NCI-H2081 (cell line): ENCODE measurements around the gene FZD4.
"Not testable (repeated sequence)": the region's sequence is repeated elsewhere in the genome, so short reads cannot be mapped to it uniquely, and the experiment has no call there.

Experiments
- DNase-seq, 2 experiments: peaks; one replicate each; lab custom pipeline; 2025; lab: John Stamatoyannopoulos, UW

The FZD4 gene

DNA sequence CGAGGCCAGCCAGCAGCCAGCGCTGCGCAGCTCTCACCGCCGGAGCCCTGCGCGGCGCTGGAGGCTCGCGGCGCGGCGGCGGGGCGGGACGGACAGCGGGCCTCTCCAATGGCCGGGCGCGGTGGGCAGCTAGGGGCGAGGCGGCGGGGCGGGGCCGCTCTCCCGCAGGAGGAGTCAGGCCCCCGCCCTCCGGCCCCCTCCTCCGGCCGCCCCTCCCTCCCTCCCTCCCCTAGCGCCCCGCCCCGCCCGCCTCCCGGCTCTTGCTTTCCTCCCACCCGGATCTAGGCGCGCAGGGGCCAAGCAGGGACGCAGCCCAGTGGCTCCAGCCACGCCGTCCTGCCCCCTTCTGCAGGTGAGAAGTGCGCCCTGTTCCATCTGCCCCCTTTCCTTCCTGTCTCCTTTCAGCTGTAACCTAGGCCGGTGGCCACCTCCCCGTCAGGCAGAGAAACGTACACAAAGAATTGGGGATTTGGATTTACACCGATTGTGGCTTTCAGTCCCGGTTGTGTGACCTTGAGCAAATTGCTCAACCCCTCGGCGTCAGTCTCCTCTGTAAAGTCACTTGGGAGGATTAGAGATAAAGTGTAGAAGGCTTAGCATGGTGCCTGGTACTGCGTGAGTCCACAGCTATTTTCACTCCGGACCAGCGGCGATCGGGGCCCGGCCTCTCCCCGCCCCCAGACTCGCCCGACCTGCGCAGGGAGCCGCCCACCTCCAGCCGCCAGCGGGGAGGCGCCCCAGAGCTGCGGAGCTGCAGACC lies at the start of gene FZD4:
TSS of gene FZD4 (minus strand) at position 35 of the 760 bp plus-strand sequence. CDS start 310 bp downstream, outside the sequence.
- peak; percentile 86 to 87 for DNase-seq

DNA sequence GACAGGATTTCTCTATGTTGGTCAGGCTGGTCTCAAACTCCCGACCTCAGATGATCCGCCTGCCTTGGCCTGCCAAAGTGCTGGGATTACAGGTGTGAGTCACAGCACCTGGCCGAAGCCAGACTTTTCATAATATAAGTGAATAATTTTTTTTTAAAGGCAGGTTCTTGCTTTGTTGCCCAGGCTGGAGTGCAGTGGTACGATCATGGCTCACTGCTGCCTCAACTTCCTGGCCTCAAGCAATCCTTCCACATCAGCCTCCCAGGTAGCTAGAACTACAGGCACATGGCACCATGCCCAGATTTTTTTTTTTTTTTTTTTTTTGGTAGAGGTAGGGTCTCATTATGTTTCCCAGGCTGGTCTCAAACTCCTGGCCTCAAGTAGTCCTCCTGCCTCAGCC lies 49.1 kb upstream of the FZD4 start:
- not testable (repeated sequence) for DNase-seq

DNA sequence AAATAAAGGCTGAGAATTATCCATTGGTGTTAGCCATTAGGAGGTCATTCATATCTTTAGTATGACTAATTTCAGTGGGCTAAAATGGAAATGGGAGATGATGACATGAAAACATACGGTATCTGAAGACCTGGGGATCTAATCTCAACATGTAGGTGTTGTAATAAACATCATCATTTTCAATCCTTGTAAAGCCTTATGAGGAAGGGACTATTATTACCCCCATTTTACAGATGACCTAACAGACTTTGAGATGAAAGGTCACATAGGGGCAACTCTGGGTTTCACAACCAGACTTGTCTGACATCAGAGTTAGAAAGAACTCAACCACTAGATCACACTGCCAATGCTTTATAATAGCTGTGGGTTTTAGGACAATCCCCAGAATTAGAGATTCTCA lies 47.7 kb upstream of the FZD4 start:
- DNase-seq, result no peak

DNA sequence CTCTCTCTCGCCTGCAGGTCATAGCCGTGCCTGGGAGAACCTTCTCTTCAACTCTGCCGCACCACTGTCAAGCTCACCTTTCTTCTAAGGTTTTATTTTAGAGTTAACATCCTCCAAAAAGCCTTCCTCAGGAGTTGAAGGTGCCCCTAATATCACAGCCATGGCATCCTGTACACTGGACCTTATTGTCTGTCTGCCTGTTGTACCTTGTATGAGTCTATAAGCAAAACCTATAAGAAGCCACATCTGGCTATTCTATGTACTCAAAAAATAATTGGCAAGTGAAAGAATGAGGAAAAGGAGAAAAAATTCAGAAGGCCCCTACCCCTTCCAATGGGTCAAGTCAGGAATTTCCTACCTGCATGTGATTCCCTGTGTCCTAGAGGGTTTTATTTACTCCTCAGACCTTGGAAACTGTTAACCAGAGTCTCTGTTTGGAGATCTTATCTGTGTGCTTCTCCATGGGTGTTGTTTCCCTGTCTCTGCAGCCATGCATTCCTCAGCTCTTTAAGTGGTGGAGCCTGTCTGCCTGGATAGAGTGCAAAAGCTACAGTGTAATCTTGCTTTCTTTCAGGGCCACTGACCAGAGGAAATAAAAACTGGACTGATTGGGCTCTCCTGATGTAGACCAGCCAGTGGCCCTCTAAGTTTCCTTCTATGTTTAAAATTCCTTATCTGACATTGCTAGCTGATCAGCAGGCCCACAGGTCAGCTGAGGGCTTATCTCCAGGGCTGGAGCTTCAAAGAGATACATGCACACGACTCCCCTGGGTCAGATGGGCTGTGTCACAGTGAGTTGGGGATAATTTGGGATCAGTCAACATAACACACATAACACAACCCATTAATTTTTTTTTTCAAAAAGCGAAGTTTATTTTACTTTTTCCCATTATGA lies 44.9 kb upstream of the FZD4 start:
- no peak for DNase-seq

DNA sequence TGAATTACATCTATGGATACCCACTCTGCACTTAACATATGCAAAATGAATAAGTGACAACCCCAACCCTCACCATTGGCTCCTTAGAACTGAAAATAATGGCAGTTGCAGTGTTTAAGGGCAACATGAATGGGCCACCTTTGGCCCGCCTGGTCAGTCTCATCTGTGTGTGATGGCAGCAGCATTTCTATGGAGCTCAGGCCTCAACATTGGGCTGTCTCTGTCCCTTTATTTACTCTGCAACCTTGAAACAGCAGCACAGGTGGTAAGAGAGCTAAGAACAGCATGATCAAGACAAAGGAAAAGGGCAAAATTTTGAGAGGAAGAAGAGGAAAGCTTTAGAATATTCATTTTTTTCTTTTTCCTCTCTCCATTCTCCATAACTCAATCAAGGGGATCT lies 44.2 kb upstream of the FZD4 start:
- DNase-seq, result no peak

DNA sequence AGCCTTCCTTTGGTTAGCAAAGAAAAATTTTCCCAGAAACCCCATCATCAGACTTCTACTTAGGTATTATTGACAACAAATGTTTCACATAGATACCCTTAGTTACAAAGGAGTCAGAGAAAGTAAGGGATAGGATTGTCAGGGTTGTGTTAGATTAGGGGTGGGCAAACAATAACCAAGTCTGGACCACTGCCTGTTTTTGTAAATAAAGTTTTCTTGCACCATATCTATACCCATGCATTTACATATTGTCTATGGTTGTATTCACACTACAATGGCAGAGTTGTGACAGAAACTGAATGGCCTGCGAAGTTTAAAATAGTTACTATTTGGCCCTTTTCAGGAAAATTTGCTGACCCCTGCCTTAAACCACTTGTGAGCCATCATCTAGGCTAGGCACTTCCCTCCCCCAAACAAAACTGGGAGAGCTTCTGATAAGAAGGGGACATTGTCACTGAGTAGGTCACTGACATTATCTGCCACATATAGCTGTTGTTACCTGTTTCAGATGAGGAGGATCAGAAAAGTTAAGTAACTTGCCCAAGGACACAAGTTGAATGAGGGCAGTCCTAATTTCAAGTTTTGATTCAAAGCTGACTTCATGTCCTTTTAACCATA lies 41.9 kb upstream of the FZD4 start:
- no peak for DNase-seq

DNA sequence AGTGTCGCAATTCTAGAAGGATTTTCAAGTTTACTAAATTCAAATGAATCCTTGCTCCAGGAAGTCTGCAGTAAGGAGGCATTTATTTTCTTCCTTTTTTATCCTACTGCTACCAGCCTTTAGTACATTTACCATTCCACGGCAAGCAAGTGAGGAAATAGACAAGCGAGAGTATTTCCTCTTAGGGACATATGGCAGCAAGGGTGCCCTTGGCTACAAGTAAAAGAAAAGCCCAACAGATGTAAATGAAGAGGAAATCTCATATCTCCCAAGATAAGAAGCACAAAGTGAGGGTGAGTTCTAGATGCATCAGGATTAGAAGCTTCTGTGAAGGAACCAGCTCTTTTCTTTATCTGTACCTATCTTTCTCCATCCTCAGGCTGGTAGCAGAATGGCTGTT lies 37.8 kb upstream of the FZD4 start:
- DNase-seq, result no peak

DNA sequence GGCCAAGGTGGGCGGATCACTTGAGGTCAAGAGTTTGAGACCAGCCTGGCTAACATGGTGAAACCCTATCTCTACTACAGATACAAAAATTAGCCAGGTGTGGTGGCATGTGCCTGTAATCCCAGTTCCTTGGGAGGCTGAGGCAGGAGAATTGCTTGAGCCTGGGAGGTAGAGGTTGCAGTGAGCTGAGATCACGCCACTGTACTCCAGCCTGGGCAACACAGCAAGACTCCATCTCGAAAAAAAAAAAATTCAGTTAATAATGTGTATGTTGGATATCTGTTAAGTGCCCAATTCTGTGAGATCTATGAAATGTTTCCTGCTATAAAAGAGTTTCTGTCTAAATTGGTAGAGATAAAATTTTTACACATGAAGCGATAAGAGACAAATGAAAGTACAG lies 37.1 kb upstream of the FZD4 start:
- DNase-seq, result not testable (repeated sequence)

DNA sequence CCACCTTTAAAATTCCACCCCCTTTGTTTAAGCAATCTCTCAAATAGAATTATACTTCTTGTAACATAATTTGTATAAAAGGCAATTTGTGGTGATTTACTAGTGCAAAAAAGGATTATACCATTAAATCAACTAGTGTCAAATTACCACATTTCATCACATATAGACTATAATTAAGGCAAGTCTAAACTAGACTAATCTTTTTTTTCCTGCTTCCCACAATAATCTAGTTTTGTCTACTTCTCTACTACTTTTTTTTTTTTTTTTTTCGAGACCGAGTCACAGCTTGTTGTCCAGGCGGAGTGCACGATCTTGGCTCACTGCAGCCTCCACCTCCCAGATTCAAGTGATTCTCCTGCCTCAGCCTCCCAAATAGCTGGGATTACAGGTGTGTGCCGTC lies 36.1 kb upstream of the FZD4 start:
- DNase-seq, result no peak

DNA sequence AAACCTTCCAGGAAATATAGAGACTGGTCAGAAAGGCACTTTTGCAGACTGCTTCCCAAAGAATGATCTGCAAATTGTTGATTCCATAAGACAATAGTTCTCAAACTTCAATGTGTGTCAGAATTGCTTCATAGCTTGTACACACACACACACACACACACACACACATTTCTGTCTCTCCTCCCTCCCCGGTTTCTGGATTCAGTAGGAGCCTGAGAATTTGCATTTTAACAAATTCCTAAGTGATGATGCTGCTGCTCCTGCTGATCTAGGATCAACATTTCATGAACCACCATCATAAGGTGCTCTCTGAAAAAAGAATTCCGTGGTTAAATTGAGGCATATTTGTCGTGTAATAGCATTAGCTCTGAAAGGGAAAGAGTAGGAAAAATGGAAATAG lies 35.3 kb upstream of the FZD4 start:
- no peak for DNase-seq

DNA sequence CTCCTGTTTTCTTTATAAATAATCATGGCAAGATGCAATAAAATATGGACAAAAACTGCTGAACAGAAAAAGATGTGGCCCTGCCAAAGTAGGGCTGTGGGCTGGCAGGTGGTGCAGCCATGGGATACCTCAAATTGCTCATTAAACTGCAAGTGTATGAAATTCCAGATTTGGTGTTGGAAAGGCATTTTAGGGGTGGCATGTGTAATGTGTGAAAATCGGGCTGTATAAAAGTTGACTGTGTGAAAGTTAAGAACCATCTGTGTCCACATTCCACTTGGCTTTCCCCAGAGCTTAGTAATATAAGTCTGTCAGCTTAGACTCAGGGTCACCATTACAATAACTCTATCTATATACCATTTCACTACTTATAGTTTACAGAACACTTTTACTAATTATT lies 34.8 kb upstream of the FZD4 start:
- DNase-seq, result no peak

DNA sequence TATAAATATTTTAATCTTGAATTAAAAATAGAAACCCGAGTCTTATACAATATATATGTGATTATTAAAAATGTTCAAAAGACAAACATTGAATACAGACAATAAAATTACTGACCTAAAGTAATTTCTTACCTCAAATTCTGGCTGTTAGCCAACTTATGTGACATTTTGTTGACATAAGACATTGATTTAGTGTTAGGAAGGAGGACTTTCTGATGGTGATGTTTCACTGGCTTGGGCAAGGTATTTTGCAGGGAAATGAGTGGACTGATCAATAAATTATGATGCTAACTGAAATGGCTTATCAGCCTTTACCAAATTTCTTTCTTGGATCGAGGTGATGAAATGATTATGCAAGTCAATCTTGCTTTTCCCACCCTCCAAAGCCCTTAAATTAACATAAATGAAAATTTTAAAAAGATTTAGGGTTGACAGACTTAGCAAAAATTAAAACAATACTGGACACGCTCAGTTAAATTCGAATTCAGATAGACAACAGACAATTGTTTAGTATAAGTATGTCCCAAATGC lies 33.2 kb upstream of the FZD4 start:
- no peak for DNase-seq

DNA sequence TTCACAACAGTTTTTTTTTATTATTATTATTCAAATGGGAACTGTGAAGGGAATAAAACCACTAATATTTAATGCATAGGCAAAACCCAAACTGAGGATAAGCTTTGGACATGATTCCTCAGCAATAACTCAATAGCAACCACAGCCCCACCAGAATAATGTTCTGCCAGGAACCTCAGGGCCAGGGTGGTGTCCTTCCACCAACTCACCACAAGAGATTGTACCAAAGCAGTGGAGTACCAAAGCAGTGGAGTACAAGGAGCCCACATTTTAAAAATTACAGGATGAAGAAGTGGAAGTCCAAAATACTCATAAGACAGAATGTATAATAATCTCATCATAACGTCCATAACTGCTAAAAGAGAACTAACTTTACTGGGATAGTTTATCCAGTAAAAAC lies 32.5 kb upstream of the FZD4 start:
- no peak for DNase-seq

DNA sequence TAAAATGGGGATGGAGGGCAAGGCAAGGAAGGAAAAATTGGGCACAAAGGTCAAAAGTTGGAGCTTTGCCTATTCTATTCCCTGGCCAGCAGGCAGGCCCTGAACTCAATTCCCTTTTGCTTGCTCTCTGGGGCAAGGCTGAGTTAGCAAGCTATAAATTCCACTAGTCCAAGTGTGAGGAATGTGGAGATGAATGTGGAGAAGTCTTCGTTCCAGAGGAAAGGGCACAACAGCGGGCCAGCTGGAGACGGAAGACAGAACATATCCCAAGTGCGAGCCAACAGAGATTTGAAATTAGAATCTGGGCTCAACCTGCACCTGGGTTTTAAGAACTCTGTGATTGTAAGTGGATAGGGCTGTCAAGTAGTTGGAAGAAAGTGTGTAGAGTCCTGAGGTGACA lies 29.5 kb upstream of the FZD4 start:
- DNase-seq, result no peak

DNA sequence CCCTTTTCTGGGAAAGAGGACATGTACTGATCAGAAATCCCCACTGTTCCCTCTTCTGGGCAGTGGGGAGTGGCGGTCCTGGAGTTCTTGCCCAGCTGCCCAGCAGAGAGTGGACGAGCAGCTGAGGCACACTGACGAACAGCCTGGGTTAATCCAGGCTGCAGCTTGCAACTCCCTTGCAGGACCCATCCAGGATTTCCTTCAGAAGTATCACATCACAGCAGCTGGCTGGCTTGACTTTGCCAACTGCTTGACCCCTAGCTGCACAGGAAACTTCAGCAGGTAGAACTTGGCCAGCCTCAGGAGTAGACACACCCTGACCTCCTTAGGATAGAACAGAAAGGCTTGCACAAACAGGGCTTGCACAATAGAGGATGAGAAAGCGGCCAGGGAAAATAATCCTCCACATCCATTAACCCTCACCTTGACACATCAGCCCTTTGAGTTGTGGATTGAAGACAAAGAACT lies 27.9 kb upstream of the FZD4 start:
- DNase-seq, result no peak

DNA sequence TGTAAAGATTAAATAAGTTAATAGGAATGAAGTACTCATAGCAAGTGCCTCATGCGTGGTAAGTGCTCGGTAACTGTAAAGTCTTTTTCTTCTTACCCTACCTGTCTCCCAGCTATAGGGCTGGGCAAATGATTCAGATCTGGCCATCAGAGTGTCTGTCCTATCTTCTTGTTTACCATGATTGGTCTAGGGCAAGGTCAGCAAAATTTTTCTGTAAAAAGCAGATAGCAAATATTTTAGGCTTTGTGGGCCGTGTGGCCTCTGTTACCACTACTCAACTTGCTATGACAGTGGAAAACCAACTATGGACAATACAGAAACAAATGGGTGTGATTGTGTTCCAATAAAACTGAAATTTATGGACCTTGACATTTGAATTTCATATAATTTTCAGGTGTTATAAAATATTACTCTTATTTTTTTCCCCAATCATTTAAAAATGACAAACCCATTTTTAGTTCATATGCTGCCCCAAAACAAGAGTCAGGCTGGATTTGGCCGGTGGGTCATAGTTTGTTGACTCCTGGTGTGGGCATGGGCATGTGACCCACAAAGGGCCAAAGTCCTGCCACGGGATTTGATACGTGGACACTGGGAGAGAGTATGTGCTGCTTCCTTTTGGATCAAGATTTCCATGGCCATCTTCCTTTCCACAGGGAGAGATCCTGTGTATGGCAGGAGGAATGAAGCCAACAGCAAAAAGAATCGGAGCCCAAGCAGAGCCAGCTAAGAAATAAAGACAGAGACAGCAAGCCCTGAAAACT lies 26.8 kb upstream of the FZD4 start:
- no peak for DNase-seq

DNA sequence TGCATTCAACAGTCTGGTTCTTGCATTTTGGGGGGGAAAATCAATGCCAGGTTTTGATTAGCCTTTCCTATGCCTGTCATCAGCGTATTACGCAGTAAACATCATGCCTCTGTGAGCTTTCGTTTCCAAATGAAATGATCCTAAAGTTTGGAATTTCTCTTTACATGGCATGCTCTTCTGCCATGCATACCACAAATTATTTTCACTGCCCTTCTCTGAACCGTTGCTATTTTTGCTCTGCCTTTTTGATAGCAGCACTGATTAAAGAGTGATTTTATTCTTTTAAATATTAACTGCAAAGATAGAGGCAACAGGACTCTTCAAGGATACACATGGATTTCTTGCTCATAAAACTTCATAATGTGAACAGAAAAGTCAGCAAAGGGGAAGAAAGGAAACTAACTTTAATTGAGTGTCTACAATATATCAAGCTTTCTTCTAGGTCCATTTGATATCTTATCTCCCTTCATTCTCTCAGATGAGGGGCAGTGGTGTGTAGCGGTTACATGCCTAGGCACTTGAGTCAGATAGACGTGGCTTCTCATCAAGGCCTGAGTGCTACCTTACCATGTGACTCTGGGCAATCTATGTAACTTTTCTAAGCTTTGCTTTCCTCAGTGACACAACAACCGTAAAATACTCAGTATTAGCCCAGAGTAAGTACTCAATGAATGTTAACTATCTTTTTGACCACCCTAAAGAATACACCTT lies 25.0 kb upstream of the FZD4 start:
- DNase-seq, result no peak

DNA sequence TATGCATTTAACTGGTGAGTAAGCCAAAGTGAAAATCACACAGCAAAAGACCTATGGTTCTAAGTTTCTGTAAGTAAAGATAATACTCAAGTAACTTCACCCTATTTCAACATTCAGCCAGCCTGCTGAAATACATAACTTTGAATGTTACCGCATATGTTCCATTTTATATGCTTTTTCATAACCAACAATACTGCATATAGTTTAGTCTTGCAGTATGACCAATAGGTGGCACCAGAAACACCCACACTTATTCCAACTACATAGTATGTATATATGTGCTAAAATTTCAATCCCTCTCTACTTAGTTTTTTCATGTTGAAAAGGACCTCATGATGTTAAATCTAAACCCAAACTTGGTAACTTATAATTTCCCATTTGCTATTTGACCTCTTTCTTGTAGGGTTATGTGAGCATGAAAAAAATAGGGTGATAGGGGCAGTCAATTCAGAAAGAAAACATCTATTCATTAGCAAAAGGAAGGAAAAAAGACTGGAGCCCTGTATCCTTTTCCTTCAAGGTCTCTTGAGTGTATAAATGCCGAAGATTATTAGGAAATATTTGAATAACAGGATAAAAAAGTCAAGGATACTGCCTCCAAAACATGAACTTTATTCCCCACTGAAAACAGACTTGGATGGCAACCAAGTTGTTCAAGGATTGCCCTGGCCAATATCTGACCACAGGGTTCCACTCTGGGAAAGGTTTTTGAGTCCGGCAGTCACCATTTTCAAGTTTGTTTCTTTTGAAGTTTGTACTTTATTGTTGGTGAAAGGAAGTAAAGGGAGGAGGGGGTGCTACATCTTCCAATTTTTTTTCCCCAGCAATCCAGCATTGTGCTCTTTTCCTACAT lies 23.8 kb upstream of the FZD4 start:
- peak; percentile 28 to 35 for DNase-seq

DNA sequence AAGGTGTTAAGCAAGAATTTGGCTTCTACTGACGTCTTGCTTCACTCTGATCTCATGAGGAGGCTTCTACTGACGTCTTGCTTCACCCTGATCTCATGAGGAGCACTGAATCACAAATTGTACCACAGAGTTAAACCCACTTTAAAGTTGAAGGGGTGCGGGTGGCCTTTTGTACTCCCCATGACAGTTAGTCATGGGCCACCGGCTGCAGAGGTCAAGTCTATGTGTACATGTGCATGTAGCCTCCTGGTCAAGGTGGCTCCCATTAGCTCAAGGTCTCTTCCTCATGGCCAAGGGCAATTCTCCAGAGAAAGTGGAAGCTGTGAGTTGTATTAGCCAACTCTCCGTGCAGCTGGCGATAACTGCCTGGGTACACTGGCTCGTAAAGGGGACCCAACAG lies 23.1 kb upstream of the FZD4 start:
- DNase-seq, result no peak

DNA sequence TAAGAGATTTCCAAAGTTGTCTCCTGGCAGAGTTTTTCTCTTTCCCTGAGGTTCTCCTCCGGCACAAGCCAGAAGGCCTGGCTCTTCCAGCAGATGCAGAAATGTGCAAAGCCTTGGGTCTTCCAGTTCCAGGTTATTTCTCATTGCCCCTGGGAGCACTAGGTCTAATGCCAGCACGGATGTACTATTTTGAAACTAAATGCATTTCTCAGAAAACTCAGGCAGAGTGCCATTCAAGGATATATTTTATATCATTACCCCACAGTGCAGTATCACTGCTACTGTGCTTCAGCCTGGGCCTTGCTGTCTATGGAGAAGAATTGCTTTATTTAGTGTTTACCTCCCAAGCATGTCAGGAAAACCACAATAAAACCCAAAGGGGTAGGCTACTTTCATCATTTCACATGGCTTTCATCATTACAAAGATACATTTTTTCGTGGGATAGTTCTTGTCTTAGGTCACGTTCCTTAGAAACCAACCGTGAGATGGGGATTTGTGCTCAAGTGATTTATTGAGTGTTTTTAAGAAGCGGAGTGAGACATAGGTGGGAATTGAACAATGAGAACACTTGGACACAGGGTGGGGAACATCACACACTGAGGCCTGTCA lies 22.4 kb upstream of the FZD4 start:
- no peak for DNase-seq
